Measurements from ENCODE around the gene ICA1.

Gene ICA1

DNA sequence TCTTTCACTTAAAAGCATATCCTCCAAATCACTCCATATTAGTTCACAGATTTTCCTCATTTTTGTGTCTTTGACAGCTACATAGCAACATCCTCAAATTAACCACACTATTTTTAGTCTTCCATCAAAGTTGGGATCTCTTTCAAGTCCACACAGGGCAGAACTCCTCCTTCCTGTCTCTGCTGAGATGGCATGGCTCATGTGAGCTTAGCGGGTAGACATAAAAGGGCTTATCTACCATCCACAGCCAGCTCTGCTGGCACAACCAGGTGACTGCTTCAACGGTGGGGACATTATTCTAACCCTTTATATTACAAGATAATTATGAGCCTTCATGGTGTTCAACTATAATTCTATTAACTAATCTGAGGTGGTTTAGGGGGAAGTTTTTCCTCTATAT, 35.5 kb downstream of the ICA1 start:
- DNase-seq, result no peak

DNA sequence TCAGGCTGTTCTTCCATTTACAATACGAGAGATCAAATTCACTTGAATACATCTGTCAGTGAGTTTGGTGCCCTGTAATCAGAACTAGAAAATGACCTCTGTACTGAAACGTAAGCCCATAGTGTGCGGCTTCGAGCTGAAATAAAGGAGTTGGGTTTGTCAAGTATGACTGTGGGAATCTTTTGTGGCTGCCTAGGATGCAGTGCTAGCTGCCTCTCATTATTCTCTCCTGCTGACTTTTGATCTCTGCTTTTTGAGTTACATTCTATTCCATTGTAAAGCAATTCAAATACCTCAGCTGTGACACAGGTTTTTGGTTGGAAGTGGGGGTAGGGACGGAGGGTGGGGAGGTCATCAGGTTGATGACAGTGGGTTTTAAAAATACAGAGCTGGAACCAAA, 40.4 kb downstream of the ICA1 start:
- DNase-seq, result no peak

DNA sequence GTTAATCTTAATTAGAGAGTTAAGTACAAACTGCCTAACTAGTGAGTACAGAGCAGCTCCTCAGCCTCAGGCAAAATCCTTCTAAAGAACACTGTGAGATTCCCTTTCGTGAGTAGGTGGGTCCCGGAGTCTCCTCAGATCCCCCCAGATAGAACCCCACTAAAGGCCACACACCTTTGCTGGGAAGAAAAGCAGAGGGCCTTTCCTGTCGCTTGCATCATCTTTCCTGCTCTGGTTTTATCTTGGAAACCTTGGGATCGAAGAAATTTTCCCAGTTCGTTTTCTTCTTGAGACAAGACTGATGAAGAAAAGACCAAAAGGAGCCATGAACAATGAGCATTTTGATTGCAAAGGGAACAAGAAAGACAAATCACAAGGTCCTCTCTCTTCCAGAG, 40.9 kb downstream of the ICA1 start:
- DNase-seq, result no peak

DNA sequence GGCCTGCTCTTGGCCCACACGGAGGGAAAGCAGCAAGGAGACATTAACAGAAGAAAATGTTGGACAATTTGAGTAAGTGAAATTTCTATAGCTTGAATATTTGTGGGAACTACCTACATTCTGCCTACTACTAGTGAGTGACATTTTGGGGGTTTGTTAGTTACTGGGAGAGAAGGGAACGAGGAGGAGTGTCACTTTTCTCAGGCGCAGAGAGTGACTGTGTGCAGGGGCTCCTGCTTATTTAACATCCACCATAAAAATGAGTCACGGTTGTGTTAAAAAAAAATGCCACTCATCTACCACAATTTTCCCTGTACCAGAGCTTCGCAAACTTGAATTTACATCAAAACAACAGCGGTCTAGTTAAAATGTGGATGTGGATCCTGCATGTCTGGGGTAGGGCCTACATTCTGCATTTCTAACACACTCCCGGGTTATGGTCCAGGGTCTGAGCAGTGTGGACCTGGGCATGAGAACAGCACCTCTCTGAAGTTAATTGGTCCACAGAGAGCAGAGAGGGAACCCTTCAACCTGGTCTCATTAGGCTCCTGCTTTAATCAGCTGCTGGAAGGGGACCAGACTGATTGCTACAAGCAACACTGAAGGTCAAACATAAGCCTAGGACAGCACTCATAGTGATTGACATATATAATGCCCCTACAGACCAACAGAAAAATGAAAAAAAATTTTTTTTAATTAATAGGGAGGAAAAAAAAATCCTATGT, 41.4 kb downstream of the ICA1 start:
- no peak for DNase-seq

DNA sequence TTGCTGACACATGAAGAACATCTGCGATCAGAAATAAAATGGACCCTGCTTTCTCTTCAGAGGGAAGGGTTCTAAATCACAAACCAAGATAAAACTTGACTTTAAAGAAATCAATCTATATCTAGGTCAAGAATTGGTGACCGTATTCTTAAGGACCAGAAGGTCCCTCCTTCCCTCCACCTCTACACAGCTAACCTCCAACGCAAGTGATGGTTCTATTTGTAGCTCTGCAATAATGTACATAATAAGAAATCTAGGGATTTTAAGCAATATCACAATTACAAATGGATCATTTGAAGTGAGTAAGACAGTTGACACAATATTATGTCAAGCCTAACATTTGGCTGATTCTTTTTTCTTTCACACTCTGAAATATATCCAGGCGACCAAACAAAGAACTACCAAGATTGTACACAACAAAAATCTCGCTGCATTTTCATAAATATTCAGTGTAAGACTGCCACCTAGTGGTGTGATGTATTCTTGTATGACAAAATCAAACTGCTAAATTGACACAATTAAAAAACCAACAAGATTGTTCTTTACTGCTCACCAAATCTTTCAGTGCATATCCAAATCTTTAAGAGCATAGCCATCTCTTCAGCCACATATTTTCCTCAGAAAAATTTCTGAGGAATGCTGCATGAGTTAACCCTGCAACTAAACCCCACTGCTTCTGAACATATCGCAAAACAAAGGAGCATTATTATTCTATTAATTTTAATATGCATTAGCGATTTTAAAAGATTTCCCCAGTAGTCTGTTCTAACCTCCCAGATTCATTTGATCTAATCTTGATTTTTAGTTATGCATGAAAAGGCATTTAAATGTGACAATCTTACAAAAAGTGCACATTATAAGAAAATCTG, 44.5 kb downstream of the ICA1 start:
- DNase-seq, result peak; percentile 24 to 56

DNA sequence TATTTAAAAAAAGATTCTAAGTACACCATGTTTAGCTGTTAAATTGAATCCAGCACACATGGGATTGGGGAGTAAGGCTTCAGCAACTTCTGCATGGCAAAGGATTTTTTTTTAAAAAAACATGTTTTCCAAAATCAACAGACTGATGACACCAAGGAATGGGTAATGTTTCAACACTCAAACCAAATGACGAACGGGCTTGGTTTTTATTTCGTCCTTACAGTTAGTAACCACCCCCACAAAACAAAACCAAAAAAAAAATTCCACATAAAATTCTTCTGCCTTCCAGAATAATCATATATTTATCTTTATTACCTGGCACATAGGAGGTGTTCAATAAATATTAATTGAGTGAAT, 45.7 kb downstream of the ICA1 start:
- DNase-seq, result no peak

DNA sequence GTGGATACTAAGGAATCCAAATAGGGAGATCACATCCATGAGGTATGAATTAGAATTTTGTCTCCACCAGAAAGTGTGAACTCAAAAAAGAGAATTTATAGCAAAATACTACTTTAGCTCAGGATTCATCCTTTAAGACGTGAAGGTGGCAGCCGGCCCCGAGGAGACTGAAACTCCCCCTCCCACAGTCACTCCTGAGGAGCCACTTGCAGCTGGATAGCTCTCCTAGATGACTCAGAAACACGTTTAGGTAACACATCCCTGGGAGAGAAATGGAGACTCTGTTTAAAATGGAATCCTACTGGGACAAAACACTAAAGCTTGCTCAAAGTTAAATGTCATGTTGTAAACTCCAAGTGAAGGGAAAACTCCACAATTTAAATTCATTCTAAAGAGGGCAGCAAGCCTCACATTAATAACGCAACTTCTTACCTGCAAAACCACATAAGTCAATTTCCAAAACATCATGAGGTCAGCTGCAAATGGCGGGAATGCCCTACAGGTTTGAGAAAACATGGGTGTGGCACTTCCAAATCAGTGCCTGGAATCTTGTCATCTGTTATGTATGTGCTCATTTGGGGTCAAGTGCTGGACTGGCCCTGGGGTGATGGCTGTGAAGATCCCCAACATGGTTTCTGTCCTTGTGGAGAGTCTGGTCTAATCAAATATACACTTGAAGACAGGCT, 46.2 kb downstream of the ICA1 start:
- no peak for DNase-seq

DNA sequence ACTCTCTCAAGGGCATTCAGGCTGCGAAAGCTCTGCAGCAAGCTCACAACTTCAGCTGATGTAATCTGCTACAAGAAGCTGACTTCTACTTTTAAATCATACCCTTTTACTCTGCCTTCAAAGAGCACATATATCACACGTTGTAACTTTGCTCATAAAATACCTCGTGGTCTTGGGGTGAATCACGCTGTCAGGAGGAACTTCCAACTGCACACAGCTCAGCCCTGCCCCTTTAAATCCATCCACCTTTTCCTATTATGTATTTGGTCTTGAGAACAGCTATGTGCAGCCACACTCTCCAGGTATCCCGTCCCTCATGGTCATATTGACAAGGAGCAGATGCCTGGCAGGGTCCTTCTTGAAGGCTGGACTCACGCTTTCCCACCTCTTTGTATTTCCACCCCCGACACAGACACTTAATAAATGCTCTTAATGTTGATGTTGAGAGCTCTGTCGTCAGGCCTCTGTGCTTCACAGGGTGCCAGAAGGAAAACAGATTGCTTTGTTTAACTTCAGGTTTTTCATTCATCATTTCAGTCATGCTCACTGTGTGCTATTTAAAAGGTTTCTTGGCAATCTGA, 47.6 kb downstream of the ICA1 start:
- DNase-seq, result no peak

DNA sequence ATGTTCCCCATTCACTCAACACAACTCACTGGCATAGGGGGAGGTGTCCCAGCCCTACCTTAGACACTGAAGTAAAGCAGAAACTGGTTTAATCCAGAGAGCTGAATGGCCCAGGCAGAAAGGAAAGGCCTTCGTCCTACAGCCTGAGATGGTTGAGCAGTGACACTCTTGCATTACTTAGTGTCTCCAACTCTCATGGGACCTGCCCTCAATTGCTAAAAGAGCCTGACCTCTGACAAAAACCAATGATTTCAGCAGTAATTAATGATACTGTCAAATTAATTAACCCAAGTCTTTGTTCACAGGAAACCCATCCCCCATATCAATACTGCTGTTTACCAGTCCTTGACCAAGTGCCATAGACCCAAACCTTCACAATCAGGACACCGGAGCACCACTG, 48.6 kb downstream of the ICA1 start:
- DNase-seq, result no peak

DNA sequence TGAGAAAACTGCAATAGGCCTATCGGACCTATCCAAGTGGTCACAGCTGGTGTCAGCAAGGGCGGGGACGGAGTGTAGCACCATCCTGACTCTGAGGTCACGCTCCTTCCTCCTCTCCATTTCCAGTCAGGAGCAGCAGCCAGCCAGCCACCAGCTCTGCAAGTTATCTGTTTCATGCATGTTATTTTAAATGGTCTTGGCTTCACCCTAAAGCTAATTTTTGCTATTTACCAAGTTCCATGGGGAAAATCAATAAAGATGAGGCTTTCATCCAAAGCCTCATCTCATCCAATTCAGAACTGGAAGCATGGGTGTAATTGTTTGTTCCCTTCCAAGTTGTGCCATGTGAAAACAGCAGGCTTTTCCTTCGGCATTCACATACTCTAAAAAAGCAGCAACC, 49.3 kb downstream of the ICA1 start:
- DNase-seq, result no peak

DNA sequence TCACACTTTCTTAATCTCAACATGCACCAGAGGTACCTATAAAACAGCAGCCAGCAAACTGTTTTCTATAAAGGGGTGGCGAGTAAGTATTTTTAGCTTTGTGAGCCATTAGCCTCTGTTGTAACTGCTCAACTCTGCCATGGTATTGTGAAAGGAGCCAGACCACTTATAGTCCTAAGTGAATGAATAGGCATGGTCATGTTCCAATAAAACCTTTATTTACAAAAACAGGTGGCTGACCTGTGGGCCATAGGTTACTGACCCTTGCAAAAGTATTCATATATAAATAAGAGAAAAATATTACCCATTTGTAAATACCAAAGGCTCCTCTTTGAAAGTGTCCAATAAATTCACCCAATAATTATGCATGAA, 50.3 kb downstream of the ICA1 start:
- DNase-seq, result no peak

DNA sequence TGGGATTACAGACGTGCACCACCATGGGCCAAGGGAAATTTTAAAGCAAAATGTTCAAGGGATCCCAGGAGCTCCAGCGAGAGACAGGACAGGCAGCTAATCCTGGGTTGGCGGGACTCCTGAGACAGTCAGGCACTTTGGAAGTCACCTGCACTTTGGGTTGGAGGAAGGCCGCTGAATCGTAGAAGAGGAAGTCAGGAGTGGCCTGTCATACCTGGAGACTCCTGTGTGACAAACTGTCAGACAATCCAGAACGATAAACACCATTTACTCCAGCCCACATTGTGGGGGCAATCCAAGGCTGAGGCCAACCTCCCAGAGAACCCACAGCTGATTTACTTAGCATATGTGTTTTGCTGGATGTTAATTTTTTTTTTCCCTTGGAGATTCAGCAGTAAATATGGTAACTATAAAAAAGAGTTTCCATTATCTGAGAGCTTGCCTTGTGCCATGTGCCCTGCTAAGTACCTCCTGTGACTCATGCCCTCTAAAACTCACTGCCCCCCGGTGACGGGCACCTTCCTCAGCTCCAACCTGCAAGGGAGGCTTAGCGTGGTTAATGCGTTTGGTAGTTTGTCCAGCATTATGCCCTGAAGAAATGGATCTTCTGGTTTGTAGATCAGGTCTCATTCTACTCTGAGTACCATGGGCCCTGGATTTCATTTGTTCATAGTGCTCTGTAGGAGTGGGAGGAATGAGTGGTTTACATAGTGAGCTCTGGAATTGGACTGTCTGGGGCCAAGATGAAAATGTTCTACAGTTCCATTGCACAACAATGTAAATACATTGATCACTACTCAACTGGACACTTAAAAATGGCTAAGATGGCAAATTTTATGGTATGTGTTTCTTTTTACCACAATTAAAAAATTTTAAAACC, 50.9 kb downstream of the ICA1 start:
- DNase-seq, result no peak

DNA sequence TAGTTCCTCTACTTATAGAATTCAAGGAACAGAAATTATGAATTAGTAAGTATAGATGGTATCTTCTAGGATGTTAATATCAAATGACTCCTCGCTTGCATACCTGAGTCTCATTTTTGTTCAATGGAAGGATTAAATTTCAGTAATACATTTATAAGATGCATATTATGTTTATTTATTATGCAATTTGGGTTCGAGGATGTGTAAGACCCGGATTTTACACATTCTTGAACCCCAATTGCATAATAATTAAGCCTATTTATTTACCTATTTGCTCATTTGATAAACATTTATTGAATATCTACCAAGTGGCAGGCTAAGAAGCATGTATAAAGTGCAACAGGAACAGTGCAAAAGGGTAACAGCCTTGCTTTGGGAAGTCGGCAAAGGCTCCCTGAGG, 52.6 kb downstream of the ICA1 start:
- no peak for DNase-seq

DNA sequence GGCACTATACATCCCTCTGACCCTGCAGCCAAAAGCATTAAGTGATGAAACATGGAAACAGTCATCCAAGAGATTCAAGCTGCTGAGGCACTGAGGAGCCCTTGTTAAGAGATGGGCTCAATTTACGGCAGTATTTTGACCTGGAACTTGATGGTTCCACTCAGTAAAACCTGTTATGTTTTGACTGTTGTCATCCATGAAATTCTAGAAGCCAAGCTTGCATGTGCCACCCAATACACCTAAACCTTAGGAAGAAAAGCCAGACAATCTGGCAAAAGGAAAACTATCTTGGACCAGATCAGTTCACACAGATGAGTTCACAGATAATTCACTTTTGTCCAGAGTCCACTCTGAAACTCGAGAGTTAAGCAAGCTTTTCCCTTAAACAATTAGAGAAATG, 53.2 kb downstream of the ICA1 start:
- no peak for DNase-seq

DNA sequence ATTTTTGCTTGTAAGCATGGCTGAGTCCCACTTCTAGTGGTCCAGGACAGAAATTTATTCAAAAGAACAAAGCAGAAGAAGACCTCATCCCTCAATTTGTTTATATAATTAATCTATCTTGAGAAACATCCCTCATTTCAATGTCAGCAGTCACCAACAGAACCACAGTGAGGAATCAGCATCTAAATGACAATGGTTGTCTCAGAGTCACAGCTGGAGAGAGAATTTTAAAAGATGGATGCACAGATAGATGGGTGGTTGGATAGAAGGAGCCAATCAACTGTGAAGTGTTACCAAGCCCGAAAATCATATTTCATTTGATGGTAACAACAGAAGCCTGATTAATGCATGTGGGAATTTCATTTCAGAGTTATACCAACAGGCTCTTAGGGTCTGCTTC, 55.0 kb downstream of the ICA1 start:
- no peak for DNase-seq

DNA sequence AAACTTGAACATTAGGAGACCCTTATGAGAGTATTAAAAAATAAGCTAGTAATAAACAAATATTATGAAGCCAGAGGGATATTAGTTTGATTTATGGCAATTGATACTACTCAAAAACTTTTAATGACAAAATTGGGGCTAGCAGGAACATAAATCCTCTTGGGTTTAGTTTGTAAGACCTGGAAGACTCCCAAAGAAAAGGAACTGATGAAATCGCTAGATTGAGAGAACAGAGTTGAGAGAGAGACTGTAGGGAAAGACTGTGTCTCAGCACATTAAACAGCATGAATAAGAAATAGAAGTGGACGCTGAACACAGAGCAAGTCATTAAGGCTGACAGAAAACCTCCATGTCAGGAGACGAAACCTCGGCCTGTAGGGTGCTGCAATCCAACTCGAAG, 56.4 kb downstream of the ICA1 start:
- DNase-seq, result no peak

DNA sequence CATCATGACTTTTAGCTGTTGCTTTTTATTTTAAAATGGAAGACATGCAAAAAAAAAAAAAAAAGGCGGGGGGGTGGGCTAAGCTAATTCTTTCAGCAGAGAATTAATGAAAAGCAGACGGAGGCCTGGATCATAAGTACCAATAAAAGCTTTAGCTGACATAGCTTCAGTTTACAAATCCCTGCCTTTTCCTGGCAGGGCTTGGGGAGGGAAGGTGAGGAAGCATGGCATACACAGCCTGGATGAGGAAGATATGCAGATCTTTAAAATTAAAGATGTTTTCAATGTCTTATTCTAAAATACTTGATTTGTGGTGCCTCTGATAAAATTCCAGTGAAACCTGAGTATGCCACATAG, 57.0 kb downstream of the ICA1 start:
- no peak for DNase-seq

DNA sequence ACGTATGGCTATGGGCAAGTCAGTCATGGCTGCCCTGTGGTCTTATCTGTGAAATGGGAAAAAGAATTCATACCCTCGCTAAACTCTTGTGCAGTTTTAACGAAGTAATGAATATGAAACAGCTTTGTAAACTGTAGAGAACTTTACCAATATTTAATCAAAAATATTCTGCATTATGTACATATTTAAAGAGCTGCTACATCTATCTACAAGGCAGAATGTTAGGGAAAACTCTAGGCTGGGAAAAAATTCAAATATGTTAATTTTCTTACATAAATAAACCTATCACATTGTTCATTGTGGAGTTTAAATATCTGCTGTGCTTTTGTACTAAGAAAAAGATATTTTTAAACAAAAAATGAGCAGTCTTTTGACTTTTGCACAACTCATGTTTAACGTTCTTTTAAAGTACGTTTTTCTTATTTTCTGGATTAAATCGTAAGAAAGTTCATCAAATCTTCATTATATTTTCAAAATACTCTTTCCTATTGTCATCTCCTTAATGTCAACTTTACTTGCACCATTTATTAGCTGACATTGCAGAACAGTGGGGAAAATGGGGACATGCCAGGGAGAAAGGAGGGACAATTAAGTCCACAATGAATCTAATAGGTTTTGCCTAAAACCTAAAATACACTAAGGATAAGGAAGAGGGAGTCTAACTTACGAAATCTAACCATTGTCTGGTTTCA, 57.5 kb downstream of the ICA1 start:
- DNase-seq, result no peak

DNA sequence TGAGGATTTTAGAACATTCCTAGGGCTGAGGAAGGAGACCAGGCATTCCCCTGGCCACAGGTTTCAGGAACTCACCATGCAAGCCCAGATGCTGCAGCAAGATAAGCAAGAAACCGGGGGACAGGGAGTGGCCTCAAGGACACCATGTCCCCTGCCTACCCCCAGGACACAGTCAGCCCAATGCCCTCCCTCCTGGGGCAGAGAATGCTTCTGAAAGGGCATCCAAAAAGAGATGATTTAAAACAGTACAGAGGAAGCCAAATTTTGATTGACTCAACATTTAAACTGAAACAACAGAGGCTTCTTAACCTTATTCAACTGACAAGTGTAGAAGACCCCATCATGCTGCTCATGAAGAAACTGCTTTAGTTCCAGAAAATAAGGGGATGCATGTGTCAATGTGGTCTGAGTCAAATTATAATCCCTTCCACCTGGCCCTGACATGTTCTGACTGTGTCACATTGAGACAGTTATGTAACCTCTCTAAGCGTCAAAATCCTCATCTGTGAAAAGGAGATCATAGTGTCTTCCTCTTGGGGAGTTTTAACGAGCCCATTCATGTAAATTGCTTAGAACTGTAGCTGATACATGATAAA, 60.0 kb downstream of the ICA1 start:
- DNase-seq, result no peak

DNA sequence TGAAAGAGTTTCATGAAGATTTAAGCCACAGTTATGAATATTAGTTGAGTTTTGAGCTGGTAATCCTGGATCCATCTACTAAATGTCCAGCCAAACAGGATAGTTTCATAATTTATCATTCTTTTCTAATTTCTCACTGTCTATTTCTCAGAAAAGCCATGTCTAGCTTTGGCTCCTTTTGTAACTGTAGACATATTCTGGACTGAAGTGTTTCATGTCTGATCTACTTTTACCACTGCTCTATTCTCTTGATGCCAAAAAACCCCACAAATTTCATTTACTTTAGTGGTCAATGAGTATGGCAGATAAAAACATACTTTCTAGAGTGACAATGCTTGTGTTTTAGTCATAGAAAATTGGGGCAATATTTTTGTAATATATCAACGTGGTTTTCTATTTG, 61.2 kb downstream of the ICA1 start:
- no peak for DNase-seq

DNA sequence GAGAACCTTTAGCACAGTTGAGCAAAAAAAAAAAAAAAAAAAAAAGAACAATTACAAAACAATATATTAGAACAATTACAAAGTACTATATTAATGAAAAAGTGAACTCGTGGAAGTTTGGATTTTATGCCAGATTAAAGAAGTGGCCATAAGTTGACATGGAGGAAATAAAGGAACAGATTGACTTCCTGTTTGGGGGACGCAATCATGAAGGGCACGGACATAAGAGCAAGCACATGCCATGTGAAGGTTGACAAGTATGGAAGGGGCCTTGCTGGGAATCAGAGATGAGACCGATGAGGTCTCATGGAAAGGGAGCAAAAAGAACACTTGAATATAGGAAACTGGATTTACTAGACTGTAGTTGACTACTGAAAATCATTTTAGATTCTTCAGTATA, 61.7 kb downstream of the ICA1 start:
- DNase-seq, result no peak
